Activated CD4-positive, alpha-beta T cell treated with anti-CD3 and anti-CD28 coated beads, Interleukin-2, amount 50 U/mL, for 48 hours (primary cell): ENCODE measurements around the gene LIPG.
"Not testable (repeated sequence)": the region's sequence is repeated elsewhere in the genome, so short reads cannot be mapped to it uniquely, and the experiment has no call there.

Experiments
- DNase-seq, 2 experiments: peaks; one replicate each; pipeline ENCODE4 v3.0.0-alpha.2; 2020

LIPG gene

DNA sequence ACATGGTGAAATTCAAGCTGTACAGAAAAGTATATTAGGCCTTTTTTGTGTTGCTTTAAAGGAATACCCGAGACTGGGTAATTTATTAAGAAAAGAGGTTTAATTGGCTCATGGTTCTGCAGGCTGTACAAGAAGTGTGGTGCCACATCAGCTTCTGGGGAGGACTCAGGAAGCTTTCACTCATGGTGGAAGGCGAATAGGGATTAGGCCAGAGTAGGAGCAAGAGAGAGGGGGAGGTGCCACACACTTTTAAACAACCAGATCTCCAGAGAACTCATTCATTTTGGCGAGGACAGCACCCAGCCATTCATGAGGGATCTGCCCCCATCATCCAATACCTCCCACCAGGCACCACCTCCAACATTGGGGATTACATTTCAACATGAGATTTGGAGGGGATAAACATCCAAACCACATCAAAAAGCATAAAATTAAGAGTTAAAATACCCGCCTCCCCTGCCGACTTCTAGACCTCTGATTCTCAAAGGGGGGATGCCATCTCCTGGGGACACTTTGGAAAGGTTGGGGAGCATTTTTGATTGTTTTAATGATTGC is 15.1 kb upstream of the LIPG start:
- no peak for DNase-seq

- no peak for DNase-seq
These were observed 14.2 kb upstream of the LIPG start for GRCh38 chr18:49547701-49548100.

DNA sequence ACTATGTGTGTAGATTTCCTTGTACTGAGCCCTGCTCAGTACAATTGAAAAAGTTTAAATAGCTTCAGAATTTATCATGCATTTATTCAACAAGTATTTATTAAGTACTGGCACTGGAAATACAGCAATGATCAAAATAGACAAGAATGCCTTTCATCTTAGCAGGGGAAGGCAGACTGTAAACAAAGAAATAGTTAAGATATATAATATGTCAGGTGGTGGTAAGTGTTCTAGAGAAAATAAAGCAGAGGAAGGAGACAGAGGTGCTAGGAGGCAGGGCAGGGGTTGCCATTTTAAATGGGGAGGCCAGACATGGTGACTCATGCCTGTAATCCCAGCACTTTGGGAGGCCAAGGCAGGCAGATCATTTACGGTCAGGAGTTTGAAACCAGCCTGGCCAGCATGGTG is 13.6 kb upstream of the LIPG start:
- DNase-seq = no peak

GRCh38 chr18:49550621-49551339 is 11.1 kb upstream of the LIPG start:
- DNase-seq = no peak

DNA sequence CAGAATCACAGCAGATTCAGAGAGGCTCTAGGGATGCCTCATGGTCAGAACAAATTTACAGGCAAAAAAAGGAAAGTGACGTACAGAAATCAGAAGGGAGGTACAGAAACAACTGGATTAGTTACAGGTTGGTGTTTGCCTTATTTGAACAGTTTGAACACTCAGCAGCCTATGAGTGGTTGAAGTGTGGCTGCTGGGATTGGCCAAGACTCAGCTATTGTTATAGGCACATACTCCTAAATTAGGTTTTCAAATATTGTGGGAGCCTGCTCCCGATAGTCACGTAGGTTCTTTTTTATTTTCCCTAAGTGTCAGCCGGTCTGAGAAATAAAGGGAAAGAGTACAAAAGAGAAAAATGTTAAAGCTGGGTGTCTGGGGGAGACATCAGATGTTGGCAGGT is 8.9 kb upstream of the LIPG start:
- no peak for DNase-seq

DNA sequence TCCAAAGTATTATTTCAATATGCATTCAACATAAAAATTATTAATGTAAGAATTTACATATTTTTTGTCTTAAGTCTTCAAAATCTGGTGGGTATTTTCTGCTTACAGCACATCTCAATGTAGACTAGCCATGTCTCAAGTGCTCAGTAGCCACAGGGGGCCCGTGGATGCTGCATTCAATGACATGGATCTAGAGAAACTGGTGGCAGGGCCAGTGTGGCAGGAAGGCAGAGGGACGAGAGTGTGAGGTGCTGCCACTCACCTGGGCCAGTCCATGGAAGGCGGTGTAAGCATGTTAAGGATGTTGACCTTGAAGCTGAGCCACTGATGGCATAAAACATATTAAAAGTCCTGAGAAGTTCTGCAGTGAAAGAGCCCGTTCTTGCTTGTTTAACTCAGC is 6.2 kb upstream of the LIPG start:
- DNase-seq = no peak

- DNase-seq = no peak
These were observed 3.5 kb upstream of the LIPG start for GRCh38 chr18:49558356-49558755.

- DNase-seq = not testable (repeated sequence)
These were observed 2.4 kb upstream of the LIPG start for GRCh38 chr18:49559326-49559931.

DNA sequence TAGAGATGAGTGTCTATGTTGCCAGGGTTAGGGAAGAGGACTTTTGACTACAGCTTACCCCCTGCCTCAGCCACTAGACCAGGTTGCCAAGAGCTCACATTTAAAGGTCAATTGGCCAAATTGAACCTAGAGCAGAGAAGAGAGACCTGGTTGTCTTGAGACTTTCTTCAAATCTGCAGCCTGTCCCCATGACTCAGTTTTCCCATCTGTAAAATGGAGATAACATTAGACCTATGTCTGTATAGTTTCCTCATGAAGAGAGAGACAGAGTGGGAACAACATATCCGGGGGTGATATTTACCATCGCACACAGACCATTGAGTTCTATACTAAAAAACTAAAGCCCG is 1.6 kb upstream of the LIPG start:
- DNase-seq = no peak

DNA sequence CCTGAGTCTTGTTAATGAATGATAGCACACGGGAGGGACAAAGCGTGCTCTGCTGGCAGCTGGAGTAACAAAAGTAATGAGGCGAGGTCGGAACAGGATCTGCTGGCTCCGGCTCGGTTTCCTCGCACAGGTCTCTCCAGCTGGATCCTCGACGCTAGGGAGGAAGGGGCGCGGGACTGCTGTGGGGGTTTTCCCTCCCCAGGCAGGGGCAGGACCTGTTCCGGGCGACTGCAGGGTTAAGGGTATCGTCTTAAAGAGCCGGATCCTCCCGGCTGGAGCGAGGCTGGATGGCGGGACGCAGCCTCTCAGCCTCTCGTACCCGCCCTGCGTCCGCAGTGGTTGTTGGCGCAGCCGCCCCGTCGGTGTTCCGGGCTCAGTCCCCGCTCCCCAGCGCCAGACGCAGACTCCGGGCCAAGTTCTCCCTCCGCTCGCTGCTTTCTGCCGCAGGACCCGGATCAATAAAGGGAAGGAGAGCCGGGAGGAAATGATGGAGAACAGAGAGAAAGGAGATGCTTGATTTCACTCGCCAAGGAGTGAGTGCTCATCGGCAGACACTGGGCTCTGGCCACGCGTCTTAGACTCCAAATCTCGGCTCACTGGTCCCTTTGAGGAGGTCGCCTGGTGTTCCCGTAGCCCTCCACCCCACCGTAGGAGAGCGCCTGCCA is 1.1 kb upstream of the LIPG start:
- DNase-seq = peak; percentile 8 to 15

DNA sequence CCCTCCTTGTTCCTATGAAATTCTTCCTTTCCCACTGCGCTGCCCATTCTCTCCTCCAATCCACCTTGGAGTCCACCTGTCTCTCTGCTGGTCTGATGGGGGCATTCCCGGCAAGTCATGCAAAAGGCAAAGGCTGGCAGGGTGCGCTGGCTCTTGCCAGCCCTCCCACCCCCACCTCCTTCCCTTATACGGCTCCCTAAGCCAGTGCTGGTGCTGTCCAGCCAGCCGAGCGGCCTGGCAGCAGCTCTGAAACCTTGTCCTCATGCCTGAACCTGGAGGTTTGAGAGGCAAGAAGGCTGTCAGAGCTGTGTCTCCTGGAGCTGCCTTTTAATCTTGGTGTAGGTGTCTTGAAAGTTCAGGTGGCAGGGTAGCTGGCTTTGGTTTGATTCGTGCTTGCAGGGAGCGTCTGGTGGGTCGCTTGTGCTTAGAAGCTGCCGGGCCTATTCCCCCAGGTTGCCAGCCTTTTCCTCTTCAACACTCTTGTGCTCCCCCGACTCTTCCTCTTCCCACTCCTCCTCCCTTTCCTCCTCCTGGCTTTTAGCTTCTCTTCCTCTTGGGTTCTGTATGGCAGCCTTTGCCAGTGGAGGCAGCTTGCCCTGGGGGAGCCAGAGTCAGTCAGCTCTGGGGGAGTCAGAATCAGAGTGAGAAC is 748 bp downstream of the LIPG start:
- no peak for DNase-seq

DNA sequence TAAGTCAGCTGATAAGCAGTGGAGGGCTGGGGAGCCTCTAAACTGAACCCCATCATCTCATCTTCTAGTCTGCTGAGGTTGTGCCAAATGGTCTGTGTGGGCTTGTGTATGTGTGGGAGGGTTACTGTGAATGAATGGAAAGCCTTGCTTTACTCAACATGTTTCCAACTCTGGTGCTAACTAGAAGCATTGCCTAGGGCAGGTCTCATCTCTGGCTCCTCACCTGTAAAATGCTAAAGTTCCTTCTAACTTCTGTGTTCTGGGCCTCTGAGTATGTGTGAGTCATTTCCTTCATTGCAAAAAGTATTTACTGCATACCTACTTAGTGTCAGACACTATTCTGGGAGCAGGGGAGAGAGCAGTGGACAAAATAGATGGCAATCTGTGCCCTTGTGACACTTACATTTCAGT is 1.3 kb downstream of the LIPG start:
- peak in 1 of 2 experiments; percentile 1 for DNase-seq

GRCh38 chr18:49563701-49564517 is 2.1 kb downstream of the LIPG start:
- no peak for DNase-seq

GRCh38 chr18:49564518-49564834 is 2.6 kb downstream of the LIPG start:
- no peak for DNase-seq

- no peak for DNase-seq
These were observed 3.2 kb downstream of the LIPG start for GRCh38 chr18:49565101-49565500.

- DNase-seq = no peak
These were observed 3.8 kb downstream of the LIPG start for GRCh38 chr18:49565612-49566011.

GRCh38 chr18:49566217-49566770 is 4.4 kb downstream of the LIPG start:
- no peak for DNase-seq

DNA sequence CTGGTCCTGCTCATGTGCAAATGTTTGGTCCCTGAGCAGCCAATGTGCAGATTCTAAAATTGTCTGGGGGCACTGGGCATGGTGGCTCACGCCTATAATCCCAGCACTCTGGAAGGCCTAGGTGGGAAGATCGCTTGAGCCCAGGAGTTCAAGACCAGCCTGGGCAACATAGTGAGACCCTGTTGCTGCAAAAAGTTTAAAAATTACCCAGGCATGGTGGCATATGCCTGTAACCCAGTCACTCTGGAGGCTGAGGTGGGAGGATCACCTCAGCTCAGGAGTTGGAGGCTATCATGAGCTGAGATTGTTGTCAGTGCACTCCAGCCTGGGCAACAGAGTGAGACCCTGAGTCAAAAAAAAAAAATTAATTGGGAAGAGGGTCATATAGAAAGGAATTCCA is 5.1 kb downstream of the LIPG start:
- no peak for DNase-seq

DNA sequence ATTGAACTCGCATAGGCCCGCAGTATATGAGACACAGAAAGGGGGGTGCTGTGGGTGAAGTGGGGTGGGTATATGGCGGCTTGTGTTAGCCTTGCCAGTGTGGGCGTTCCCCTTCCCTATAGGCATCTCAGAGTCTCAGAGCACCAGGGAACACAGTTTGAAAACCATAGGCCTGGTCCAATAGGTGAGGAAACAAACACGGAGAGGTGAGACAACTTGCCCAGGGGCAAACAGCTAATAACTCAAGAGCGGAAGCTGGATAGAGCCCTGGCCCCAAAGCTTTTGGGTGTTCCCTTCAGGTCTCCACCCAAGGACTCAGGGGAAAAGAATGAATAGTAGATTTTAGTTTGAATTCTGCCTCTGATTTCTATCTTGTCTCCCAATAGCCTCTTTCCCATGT is 7.9 kb downstream of the LIPG start:
- DNase-seq = no peak

- no peak for DNase-seq
These were observed 9.0 kb downstream of the LIPG start for GRCh38 chr18:49570836-49571235.

GRCh38 chr18:49572611-49573345 is 10.9 kb downstream of the LIPG start:
- no peak for DNase-seq

GRCh38 chr18:49573835-49574234 is 12.0 kb downstream of the LIPG start:
- DNase-seq = no peak
